ENCODE results near the gene CAPN2.
"Not testable (repeated sequence)": the region's sequence is repeated elsewhere in the genome, so short reads cannot be mapped to it uniquely, and the experiment has no call there.

Gene CAPN2

DNA sequence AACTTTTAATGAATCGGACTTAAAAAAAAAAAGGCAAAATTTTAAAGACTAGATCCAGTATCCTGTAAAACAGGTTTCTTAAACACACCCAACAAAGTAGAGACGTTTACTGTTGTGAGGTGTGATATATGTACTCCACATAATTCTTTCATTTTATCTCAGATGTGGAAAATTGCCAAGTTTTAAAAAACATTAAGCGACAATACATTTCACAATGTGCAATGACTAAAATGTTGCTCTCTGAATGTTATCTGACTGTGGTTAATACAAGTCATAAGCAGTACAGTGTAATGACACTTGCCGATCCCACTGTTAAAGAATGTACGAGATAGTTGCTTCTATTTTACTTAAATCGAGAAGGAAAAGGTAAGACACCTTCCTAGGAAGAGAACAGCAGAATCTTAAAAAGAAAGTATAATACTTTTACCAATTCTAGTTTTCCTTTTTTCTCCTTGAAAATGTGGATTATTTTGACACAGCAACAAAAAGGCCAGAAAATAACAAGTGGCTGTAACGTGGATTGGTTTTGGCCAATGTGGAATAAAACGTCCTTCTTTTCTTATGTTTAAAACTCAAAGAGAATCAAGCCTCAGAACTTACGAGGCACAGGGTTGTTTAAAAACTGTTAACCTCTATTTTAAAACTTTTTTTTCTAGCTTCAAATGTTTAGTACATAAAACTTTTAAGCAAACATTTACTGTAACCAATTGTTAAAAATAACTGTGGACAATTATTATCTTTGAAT, 82.0 kb downstream of the CAPN2 start:
- DNase-seq, result no peak

DNA sequence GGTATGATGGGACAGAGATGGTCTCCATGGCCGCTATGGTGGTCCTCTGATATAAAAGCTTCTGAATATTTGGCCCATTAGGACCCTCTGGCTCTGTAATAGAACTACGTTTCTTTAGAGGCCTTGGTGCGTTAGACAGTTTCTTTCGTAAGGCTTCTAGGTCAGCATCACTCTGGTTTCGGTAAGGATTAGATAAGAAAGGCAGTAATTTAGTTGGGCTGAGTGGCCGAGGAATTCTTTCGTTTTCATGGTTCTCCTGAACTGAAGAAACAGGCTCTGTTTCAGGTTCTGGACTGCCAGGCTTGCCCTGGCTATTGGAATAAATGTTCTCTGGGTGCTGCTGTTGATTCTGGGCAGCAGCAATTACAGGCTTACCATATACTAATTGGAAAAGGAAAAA, 83.9 kb downstream of the CAPN2 start:
- no peak for DNase-seq

DNA sequence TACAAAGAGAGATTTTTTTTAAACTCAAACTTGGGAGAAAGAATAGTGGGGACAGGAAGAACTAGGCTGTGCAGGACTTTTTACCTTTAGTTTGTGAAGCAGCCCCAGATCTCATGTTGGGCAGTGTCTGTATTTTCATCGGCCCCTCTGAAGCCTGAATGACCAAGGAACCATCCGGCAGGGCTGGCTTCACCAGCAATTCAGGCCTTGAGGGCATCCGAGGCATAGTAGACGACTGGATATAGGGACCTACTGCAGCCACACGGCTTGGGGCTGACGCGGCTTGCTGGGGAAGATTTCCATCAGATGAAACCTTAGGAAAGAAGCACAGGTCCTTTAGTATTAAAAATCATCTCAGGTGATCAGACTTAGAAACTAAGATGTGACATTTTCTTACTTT, 89.7 kb downstream of the CAPN2 start:
- DNase-seq, result no peak

DNA sequence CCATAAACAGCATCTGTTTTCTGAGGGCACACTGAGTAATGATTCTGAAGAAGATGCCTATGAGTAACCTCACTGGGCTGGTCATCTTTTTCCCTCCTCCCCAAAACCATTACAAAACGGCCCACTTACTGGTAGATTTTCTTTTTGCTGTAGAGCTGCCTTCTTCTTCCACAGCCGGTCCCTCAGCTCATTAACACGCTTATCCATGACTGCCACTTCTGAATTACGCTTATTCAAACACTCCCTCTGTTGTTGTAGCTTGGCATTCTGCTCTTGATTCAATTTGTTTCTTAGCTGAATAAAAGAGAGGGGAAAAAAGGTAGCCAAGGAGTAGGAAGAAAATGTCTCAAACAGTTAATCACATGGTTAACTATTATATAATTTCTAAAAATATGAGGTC, 90.3 kb downstream of the CAPN2 start:
- no peak for DNase-seq

DNA sequence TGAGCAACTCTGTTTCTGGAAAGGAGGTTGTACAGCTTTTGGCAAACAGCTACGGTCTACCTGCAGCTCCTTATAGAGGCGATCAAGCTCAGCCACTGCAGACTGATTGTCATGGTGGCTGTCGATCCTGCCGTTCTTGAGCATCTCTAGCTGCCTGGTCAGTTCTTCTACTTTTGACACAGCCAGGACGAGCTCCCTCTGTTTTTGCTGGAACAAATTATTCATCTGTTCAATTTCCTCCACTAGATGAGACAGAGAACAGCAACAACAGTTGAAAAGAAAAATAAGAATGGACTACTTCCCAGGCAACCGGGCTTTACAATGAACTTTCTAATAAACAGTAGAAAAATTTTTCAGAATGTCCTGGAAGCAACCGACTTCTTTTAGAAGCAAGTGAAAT, 90.9 kb downstream of the CAPN2 start:
- no peak for DNase-seq

DNA sequence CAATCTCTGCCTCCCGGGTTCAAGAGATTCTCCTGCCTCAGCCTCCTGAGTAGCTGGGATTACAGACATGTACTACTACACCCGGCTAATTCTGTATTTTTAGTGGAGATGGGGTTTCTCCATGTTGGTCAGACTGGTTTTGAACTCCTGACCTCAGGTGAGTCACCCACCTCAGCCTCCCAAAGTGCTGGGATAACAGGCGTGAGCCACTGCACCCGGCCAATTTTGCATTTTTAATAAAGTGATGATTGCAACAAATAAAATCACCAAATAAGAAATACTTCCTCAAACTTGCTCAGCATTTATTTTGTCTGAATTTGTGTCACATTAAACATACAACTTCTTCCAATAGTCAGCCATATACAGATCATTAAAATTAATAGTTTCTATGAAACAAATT, 97.6 kb downstream of the CAPN2 start:
- DNase-seq, result not testable (repeated sequence)

DNA sequence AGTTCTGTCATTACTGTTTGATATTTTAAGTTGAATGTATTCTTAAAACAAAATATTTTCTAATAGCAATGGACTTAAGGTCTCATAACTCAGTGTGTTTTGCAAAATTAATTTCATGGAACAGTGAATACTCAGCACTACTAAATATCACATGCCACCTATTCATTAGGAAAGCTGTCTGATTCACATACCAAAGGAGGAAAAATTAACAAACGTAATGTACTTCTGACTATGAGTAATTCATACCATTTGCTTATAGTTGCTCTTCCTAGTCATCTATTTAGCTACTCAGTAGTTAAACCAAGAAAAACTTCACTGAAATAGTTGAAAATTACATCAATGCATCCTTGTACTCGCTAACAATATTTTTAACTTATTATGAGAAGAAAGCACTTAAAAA, 98.2 kb downstream of the CAPN2 start:
- no peak for DNase-seq

DNA sequence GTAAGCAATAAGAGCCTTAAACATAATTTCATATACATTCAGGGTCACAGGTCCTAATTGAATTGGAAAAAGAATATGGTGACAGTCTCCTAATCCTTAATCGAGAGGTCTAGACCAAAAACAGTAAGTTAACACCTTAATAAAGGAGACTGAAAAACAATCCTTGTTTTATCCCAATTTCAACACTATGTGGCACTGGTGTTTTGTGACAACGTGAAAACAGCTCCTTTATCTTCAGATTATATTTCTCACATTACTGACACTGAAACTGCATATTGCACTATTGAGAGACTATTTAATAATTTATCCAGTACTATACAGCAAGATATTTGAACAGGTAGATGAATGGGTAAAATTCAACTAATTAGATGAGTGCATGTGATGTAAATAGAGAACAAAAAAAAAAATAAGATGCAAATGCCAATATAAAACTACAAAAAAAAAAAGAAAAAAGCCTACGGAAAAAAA, 99.3 kb downstream of the CAPN2 start:
- peak; percentile 47 for DNase-seq

DNA sequence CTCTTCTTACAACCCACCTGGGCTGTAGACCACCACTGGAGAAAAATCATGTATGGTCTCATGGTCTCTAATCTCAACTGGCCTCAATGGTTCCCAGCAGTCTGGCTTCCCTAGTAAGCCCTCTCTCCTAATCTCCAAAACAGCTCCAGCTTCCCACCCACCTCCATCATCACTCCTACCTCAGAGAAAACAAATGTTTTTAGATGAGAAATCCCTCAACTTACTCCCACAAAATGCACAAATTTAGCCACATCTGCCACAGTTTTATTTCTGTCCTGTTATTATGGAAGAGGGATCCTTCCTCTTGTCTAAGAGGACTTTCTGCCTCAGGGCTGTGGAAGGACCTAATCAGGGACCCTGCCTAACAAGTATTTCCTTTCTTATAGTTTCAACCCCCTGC, 101.3 kb downstream of the CAPN2 start:
- DNase-seq, result no peak

DNA sequence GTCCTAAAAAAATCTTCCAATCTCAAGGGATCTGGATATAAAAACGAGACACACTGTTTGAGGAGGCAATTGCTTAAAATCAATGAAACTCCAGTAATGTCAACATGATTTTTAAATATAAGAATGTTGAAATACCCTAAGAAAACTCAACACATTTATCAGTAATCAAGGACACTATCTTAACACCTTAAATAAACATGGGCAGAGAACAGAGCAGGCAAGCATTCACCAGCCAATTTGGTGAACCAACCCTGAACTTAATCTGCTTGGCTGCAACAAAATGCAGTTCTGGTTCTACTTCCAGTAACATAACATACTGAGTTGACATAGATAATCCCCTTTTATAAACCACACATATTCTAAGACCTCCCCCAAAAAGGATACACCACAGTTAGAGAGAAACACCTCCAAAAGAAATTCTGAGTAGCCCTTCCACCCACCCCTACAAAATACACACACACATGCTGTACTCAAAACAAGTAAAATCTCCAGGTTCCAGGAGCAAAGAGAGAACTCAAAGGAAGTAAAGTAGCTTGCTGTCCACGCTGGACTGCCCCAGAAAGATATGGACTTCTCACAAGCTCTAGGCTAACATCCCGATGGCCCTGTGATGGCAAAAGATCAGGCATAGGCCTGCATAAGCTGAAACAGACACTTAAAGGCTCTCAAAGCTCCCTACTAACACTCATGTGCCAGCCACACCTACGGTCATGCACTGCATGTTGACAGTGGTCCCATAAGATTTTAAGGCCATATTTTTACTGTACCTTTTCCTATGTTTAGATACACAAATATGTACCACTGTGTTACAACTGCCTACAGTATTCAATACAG, 102.9 kb downstream of the CAPN2 start:
- no peak for DNase-seq

DNA sequence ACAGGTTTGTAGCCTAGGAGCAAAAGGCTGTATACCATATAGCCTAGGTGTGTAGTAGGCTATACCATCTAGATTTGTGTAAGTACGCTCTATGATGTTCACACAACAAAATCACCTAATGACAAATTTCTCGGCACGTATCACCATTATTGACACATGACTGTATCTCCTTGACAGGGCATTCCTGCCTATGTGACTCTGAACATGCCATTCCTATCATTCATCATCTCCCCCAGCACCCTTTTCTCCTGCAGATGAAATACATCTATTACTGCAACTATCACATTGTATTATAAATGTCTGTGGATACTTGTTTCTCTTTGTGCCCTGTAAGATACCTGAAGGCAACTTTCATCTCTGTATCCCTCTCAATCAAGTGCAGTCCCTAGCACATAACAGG, 103.5 kb downstream of the CAPN2 start:
- no peak for DNase-seq

DNA sequence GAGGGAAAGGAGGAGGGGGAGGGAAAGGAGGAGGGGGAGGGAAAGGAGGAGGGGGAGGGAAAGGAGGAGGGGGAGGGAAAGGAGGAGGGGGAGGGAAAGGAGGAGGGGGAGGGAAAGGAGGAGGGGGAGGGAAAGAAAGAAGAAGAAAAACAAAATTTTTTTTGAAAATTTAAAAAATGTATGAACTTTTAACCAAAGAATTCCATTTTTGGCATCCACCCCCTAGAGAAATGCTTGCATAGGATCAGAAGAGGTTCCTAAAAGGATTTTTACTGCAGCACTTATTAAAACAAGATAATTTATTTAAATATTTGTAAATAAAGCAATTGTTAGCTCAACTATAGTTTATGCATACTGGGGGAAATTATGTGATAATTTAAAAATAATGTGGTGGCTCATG, 104.9 kb downstream of the CAPN2 start:
- DNase-seq, result not testable (repeated sequence)

DNA sequence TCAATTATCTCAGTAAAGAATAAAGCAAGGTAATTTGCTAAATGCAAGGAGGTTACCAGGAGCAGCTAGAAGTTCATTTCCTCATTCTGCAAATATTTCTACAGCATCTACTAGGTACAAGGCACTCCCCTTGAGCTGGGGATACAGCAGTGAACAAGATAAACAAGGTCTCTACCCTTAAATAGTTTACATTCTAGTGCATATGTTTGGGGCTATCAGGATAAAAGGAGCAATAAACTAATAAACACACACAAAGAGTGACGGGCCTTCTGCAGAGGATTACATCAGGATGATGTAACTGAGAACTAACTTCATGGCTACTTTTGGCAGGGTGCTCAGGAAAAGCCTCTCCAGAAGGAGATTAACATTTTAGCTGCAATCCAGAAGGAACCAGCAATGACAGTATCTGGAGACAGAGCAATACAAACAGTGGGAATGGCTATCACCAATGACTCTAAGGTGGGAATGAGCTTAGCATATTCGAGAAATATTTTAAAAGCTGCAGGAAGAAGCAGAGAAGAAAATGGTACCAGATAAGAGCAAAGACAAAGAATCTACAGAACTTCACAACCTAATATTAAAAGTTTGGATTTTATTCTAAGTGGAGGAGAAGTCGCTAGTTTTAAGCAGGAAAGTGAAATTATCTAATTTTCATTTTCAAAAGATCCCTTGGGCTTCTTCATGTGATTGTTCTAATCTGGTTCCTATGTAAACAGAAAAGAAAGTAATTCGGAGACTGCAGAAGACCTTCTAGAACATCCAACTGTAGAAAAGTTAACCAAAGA, 107.6 kb downstream of the CAPN2 start:
- no peak for DNase-seq

DNA sequence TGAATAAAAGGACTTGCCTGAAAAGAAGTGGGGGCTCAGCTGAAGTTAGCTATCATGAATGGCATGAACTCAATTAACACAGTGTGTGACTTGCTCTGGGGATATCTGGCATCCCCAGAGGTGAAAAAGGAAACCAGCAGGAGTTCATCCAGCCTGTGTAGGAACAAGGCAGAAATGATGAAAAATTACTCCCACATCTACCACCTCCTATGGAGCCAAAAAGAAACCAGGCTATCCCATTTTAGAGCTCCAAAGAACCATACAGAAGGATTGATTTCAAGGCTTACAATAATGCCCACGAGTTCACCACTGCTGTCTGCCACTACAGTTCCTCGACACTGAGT, 108.1 kb downstream of the CAPN2 start:
- DNase-seq, result peak; percentile 75

DNA sequence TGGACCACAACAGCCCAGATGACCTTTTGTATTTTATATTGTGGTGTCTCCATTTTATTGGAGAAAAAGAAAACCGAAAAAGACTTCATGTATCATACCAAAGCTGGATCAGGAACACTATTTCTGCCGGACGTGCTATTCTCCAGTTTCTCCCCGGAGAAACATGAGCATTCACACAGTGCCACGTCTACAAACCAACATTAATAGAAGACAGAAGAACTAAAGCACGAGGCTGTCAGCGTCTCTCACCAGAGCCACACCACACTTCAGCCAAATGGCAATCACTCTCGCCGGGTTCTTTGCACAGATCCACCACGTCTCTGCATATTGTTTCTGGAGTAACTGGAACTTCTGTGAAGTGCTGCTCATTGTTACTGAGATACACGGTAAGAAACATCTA, 108.6 kb downstream of the CAPN2 start:
- no peak for DNase-seq

DNA sequence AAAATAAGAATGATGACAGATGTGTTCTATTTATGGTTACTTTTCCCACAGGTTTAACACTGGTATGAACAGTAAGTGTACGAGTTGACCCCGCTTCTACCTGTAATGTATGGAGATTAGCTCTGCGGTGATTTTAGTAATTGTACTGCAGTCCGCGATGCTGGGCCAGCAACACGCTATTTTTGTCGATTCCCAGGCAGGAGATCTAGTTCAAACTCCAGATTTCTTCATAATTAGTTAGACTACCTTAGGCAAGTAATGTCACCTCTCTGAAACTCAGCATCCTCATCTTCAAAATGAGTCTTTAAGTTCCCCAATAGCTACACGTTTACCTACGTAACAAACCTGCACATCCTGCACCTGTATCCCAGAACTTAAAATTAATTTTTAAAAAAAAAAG, 111.9 kb downstream of the CAPN2 start:
- DNase-seq, result no peak

DNA sequence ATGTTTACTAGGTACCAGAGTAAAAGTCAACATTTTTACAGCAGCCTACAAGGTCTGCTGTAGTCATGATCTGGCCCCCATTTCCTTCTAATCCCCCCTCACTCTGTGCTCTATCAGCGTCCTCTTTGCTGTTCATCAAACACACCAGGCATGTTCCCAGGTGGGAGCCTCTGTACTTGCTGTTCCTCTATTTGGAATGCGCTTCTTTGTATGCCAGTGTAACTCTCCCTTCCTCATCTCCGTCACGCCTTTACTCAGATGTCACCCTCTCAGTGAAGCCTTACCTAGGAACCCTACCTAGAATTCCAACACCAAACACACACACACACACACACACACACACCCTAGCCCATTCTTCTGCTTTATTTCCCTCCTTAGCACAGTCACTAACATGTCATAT, 112.4 kb downstream of the CAPN2 start:
- DNase-seq, result no peak

Data from NCI-H69 (cell line).